Body of pancreas (tissue), 4 donors: ENCODE results near the gene GRK3.

Experiments
- CTCF ChIP-seq, 7 experiments: fragments of 450-650 bp in 4 of 7; fragments of 200-600 bp in 3 of 7; sonication (generic) in 3 of 7; IDR thresholded peaks; one replicate each; pipeline ENCODE4 v1.5.1; 2016 to 2019; ENCODE audit warnings: antibody characterized with exemption in 7 of 7
- POLR2A ChIP-seq, 3 donors: fragments of 450-650 bp; IDR thresholded peaks; one replicate each; pipeline ENCODE4 v1.6.1; 2016; ENCODE audit warnings: antibody characterized with exemption in 3 of 3, mild to moderate bottlenecking in 2 of 3

GRCh38 chr22:25688627-25689026, 124.2 kb downstream of the GRK3 start:
- no peak for TF ChIP-seq POLR2A (IDR thresholded peaks at IDR 0.05)
- TF ChIP-seq CTCF (IDR thresholded peaks at IDR 0.05): no peak
